GM21515 (cell line): ENCODE results near the gene WTAP.

Experiments
- ATAC-seq: cut with Tn5 transposase; IDR thresholded peaks from one replicate; pipeline ENCODE4 v1.9.1; 2021; ENCODE audit not compliant: unreplicated experiment

WTAP gene

GRCh38 chr6:159800141-159800865 lies 73.0 kb downstream of the WTAP start, which contains the start of gene PNLDC1:
Gene PNLDC1, plus strand, starts transcription at chr6:159800276. Its CDS starts 32 bp downstream, at chr6:159800308.
- no peak for ATAC-seq

- ATAC-seq: no peak
These were observed 74.6 kb downstream of the WTAP start for GRCh38 chr6:159801935-159802334.

- no peak for ATAC-seq
These were observed 77.2 kb downstream of the WTAP start for GRCh38 chr6:159804504-159804903.

GRCh38 chr6:159805440-159806020 lies 78.2 kb downstream of the WTAP start:
- no peak for ATAC-seq
